ENCODE data around the gene GGT5.
A peak's percentile ranks its signal among the peaks of the same experiment; 100 is the strongest.

The GGT5 gene

GRCh38 chr22:24181996-24182899 is 62.6 kb downstream of the GGT5 start:
- DNase-seq: no peak

DNA sequence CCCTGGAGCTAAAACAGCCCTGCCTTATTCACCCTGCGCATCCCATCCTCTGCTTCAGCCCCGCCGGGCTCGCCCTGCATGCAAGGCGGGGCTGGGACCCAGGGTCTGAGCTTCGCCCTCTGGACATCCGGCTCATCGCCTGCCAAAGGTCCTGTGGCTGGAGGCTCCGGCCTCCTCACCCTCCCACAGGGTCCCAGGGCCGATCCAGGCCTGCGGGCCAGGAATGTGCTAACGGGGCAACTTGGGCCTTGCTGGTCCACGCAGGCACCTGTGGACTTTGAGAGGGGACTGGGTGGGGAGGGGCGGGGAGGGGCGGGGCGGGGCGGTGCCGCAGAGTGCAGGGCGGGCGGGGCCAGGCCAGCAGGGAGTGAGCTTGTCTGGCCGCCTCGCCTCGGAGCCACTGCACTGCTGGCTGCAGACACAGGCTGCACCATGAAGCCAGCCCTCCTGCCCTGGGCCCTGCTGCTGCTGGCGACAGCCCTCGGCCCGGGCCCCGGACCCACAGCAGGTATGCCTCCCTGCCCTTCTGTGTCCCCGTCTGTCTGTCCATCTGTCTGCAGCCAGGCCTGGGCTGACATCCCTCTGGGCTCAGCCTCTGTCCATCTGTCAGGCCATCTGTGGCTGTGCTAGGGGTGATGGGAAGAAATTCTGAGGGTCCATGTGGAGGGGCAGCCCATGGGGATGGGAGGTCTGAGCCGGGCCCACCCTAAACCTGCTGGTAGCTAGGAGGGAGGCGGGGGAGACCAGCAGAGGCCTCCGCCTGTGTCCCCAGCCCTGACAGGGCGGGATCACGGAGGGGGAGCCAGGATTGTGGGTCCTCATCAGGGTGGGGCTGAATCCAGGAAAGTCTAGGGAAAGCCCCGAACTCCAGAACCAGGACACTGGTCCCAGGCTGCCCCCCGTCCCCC is 63.5 kb downstream of the GGT5 start, which contains the start of gene SUSD2:
SUSD2 (plus strand) TSS at position 400 of the 908 bp plus-strand sequence; CDS start at position 433, 33 bp downstream.
- DNase-seq: no peak

- DNase-seq: no peak
These were observed 64.4 kb downstream of the GGT5 start for GRCh38 chr22:24180316-24181087.

GRCh38 chr22:24179478-24180210 is 65.2 kb downstream of the GGT5 start:
- DNase-seq: no peak

- DNase-seq: no peak
These were observed 66.1 kb downstream of the GGT5 start for GRCh38 chr22:24178502-24179440.

DNA sequence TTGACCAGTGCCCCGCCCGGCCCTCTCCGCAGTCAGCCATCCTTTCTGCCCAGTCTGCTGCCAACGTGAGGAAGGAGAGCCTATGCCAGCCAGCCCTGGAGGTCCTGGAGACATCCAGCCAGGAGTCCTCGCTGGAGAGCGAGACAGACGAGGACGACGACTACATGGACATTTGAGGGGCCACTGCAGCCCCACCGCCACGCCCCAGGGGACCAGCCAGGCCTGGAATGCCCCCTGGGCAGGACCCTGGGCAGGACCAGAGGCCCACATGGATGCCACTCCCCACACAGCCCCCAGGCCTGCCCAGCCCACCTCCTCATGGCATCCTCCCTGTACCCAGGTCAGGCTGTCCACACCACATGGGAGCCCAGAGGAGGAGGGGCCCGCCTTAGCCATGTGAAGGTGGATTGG is 66.9 kb downstream of the GGT5 start:
- no peak for DNase-seq

- no peak for DNase-seq
These were observed 67.4 kb downstream of the GGT5 start for GRCh38 chr22:24177456-24177855.

GRCh38 chr22:24177045-24177444 is 67.8 kb downstream of the GGT5 start:
- DNase-seq: no peak

GRCh38 chr22:24176630-24177029 is 68.3 kb downstream of the GGT5 start:
- no peak for DNase-seq

DNA sequence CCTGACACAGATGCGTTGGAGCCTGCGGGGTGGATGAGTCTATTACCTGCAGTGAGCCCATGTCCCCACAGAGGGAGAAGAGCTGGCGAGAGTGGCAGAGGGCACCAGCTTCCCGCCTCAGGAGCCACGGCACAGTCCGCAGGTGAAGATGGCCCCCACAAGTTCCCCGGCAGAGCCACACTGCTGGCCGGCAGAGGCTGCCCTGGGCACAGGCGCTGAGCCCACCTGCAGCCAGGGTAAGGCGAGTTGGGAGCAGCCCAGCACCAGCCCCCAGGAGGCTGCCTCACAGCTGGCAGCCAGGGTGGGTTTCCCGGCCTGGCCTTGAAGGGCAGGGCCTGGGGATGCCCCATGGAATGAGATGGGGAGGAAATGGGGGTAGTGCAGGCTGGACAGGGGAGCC is 68.8 kb downstream of the GGT5 start:
- no peak for DNase-seq

GRCh38 chr22:24175160-24175808 is 69.6 kb downstream of the GGT5 start:
- DNase-seq: peak; percentile 56

- DNase-seq: no peak
These were observed 73.1 kb downstream of the GGT5 start for GRCh38 chr22:24171822-24172221.

DNA sequence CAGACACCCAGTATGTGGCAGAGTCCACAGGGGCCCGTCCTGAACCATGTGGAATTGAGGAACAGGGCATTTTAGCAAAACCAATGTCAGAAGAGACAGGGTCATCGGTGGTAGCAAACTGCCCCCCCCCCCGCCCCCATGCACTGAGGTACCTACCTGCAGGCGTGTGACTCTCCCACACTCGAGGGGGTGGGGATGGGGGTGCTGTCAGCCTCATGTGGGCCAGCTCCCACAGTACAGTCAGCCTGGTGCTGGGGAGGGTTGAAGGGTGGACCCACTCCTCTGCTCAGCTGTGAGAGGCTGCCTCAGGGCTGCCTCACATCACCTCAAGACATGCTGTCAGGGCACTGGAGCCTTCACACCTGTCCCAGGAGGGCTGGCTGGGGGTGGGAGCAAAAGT is 74.2 kb downstream of the GGT5 start:
- no peak for DNase-seq

GRCh38 chr22:24170188-24170587 is 74.7 kb downstream of the GGT5 start:
- no peak for DNase-seq

Data from T-helper 9 cell (primary cell).